G401 (cell line): ENCODE results near the gene USP16. TPM values are rescaled to one million over a fixed set of nuclear protein-coding genes. Genes with fewer than 3 reads are reported as not detected.

ENCODE experiments used
- DNase-seq: peaks from one replicate; pipeline ENCODE4 v3.0.0-alpha.2; 2015; ENCODE audit warnings: low spot score
- in situ Hi-C: cut with HindIII; loops from 2 replicates; pipeline ENCODE4 v1.10.0; 2016; ENCODE audit warnings: low sequenced_read_pairs, mixed read lengths
- total RNA-seq: library from RNA; depleted of rRNA; stranded (reverse); fragments of >200 nt; shearing (Covaris generic); gene quantifications from 2 replicates; pipeline ENCODE4 v1.2.3, GENCODE V29; 2014; rRNA removed

Gene USP16
- total RNA-seq, 1 experiment from 2014 or later: 46.4 TPM

- in situ Hi-C loops: no loop called here
- peak; percentile 53 for DNase-seq
Observed at GRCh38 chr21:29077651-29078090, 53.2 kb downstream of the USP16 start.

- DNase-seq: peak; percentile 24
- in situ Hi-C loops: no loop called here
Observed at GRCh38 chr21:29078869-29079767, 54.6 kb downstream of the USP16 start.

DNA sequence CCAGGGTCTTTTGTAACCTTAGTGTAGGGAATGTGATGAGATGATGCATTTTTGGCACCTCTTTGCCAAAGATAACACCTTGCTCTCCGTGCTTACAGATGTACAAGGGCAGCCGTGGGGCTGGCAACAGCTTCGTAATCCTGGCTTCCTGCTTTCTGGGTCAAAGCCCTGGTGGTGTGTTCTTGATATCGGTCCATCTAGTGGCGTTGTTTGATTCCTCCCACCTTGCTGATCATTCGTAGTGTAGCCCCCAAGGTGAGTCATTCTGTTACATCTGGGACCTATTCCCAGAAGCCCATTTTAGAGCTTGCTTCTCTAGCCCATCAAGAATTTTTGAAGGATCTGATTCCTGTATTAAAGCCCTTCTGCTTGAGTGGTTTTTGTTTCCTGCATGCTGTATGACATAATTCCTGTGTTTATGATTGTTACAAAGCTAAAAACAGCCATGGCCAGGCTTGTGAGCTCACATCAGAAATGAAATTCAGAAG lies 56.0 kb downstream of the USP16 start:
- in situ Hi-C loops: no loop called here
- DNase-seq: peak; percentile 44

DNA sequence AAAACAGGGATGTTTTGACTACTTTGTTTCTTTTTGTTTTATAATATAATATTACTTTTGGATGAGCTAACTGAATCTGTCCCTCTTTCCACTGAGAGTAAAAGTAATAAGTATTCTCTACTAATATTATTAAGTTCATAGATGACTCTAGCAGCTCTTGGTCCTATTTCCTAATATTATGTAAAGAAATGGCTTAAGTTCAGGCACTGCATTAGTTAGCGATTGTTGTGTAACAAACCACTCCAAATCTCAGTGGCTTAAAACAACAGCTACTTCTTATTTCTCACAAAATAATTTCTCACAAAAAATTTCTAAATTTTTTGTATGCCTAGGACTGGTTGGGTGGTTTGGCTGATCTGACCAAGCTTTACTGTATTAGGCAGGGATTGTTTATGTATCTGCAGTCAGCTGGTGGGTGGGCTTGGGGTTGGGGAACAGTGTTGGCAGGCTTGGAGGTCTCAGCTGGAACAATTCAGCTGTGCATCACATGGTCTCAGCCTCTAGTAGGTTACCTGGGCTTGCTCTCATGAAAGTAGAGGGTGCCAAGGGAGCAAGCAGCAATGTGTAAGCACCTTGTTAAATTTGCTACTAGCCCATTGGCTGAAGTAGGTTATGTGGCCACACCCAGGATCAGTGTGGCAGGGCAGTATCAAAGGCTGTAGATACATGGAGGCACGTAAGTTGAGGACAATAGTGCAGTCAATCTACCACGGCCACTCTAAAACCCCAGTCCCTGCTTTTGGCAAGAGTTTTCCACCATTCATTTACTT lies 57.8 kb downstream of the USP16 start:
- no peak for DNase-seq
- in situ Hi-C loops: no loop called here

- DNase-seq: no peak
- in situ Hi-C loops: no loop called here
Observed at GRCh38 chr21:29083306-29083705, 58.8 kb downstream of the USP16 start.

DNA sequence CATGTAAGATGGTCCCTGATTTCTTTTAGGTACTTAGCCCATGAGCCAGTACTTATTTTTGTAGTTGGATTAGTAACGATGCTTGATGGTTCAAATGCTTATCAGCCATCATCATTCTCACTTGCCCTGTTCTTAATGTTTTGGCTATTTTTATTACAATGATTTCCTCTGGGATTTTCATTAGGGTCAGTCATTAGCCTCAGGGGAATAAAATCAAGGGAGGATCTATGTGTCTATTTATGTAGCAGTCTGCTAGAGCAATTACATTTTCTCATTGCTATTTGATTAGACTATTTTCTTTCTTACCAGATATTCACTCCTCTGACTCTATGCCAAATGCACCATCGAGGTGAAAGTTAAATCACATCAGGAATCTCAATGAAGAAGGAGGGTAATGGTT lies 59.9 kb downstream of the USP16 start:
- DNase-seq: no peak
- in situ Hi-C loops: no loop called here

DNA sequence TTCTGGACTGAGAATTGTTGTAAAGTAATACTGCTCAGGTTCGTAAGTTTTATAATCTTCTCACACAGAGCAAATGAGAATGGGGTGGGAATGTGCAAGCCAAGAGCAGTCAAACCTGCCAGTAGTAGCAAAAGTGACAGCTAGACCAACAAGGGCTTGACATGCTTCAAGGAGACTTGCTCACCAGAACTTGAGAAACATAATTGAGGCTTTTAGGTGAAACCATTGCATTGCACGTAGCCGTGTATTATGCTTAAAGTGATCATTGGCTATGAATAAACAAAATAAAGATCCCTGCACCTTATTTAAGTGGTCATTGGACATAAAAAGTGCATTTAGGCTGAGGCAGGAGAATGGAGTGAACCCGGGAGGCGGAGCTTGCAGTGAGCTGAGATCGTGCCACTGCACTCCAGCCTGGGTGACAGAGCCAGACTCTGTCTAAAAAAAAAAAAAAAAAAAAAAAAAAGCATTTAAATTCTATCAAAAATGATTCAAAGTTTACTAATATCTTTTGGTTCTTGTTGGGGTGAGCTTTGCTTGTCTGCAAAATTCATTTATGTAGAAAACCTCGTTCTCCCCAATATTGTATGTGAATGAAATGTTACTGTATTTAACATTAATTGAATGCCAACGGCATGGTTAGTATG lies 60.8 kb downstream of the USP16 start:
- in situ Hi-C loops: no loop called here
- DNase-seq: no peak

GRCh38 chr21:29091033-29091432 lies 66.6 kb downstream of the USP16 start:
- in situ Hi-C loops: no loop called here
- DNase-seq: no peak

- DNase-seq: no peak
- in situ Hi-C loops: no loop called here
Observed at GRCh38 chr21:29092102-29092959, 67.9 kb downstream of the USP16 start.

GRCh38 chr21:29096218-29097015 lies 71.9 kb downstream of the USP16 start:
- DNase-seq: no peak
- in situ Hi-C loops: no loop called here

DNA sequence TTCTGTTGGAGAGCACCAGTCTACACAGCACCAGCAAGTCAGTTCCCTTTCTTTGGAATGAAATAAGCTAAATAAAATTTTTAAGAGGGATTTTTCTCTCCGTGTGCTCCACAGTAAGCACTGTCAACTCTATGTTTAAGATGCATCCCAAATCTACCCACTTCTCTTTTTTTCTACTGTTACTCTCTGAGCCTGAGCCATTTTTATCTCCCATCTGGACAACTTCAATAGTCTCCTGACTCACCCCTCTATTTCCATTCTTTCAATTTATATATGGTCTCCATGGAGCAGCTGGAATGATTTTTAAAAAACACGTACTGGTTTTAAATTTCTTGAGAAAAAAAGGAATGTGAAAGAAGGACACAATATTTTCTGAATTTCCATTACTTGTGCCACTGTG lies 73.7 kb downstream of the USP16 start:
- in situ Hi-C loops: no loop called here
- DNase-seq: no peak

DNA sequence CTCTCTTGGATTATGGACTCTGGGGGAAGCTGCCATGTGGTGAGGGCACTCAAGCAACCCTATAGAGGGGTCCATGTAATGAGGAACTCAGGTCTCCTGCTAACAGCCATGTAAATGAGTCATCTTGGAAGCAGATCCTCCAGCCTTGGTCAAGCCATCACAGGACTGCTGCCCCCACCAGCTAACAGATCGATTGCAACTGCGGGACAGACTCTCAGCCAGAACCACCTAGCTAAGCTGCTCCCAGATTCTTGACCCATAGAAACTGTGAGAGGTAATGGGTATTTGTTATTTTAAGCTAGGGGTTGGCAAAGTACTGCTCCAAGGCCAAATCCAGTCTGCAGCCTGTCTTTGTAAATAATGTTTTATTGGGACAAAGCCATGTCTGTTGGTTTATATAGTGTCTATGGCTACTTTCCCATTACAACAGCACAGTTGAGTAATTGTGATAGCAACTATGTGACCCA lies 78.4 kb downstream of the USP16 start:
- no peak for DNase-seq
- in situ Hi-C loops: no loop called here

Other genes starting within 250 kb of the USP16 start
- 48.2 and 79.4 TPM in 2 replicates for gene LTN1, start 31.8 kb upstream of the USP16 start, total RNA-seq
- gene RWDD2B, start 5.3 kb upstream of the USP16 start, total RNA-seq: 1.2 and 5.5 TPM in 2 replicates
- gene CCT8, start 49.0 kb downstream of the USP16 start, total RNA-seq: 1,037 and 1,164 TPM in 2 replicates
- 1.9 and 6.9 TPM in 2 replicates for gene MAP3K7CL, start 106.0 kb downstream of the USP16 start, total RNA-seq